Left lung (tissue), 10 donors: ENCODE data around the gene SNAPC5. TPM values are rescaled to one million over a fixed set of nuclear protein-coding genes. Genes with fewer than 3 reads are reported as not detected.

Source experiments
- ATAC-seq: fragments of 200-7000 bp; cut with Tn5 transposase; one replicate; pipeline ENCODE4 v1.9.1; 2020; ENCODE audit warnings: moderate library complexity
- DNase-seq, 4 donors: peaks; one replicate each; pipeline ENCODE4 v3.0.0-alpha.2; 2013 to 2020
- H3K27ac ChIP-seq, 2 donors: fragments of 200-600 bp; sonication (generic) in 1 of 2; one replicate each; pipeline versions ENCODE4 v1.5.0 to v1.8.0; 2020 to 2021
- H3K27me3 ChIP-seq, 2 donors: fragments of 200-600 bp; sonication (generic) in 1 of 2; one replicate each; pipeline versions ENCODE4 v1.5.0 to v1.8.0; 2020 to 2021
- H3K36me3 ChIP-seq, 2 donors: fragments of 200-600 bp; sonication (generic) in 1 of 2; one replicate each; pipeline versions ENCODE4 v1.5.0 to v1.8.0; 2020 to 2021
- H3K4me1 ChIP-seq, 2 donors: fragments of 200-600 bp; one replicate each; pipeline ENCODE4 v1.8.0; 2021
- H3K4me3 ChIP-seq, 2 donors: fragments of 200-600 bp; sonication (generic) in 1 of 2; one replicate each; pipeline versions ENCODE4 v1.5.0 to v1.8.0; 2020 to 2021; ENCODE audit warnings: mild to moderate bottlenecking in 1 of 2
- H3K9me3 ChIP-seq, 2 donors: fragments of 200-600 bp; sonication (generic) in 1 of 2; one replicate each; pipeline versions ENCODE4 v1.5.0 to v1.8.0; 2020 to 2021
- CTCF ChIP-seq, 2 donors: fragments of 200-600 bp; sonication (generic) in 1 of 2; IDR thresholded peaks; one replicate each; pipeline versions ENCODE4 v1.5.0 to v1.8.0; 2021; ENCODE audit warnings: antibody characterized with exemption in 2 of 2
- intact Hi-C, 2 donors: fragments of 100-400 bp; cut with DNase I; formaldehyde crosslinking; loops; one replicate each; pipeline versions ENCODE4 v1.11.2 to v1.14.2; 2022
- polyA plus RNA-seq, 6 donors: library from polyadenylated mRNA; unstranded; fragments of 120-200 nt; gene quantifications; one replicate each; pipeline ENCODE4 v1.2.1, GENCODE V29; 2013; ENCODE audit not compliant: insufficient read length in 6 of 6
- total RNA-seq, 2 donors: library from RNA; stranded (reverse); fragmentation: NEBNext Ultra II Directional; extraction: Animal tissue kit (Norgen Biotek cat#: 25700); gene quantifications; one replicate each; pipeline ENCODE4 v1.2.1, GENCODE V29; 2021
- donor health status: DM: no; HTN: yes; CAD: no.
- donor health status: DM: no; HTN: no; CAD: no.

The SNAPC5 gene
- total and polyA plus RNA-seq, 8 donors = 17.9 to 33.7 (median 25.1) TPM

GRCh38 chr15:66483131-66483566, 14.4 kb downstream of the SNAPC5 start:
- Histone ChIP-seq H3K4me3 (no peak overlapping the region), H3K36me3 (peaks cover 0 to 60% of the 10 kb centered on the region in 2 donors), H3K27me3 (no peaks in the 10 kb centered on the region), H3K4me1 (peaks cover 0 to 24% of the 10 kb centered on the region in 2 donors), H3K27ac (peak overlapping the region in 1 of 2 donors; percentile 37), H3K9me3 (no peaks in the 10 kb centered on the region)
- DNase-seq (peak in 1 of 4 donors; percentile 55), ATAC-seq (peak; percentile 72)
- no peak for TF ChIP-seq CTCF (IDR thresholded peaks at IDR 0.05)
- intact Hi-C loops = no loop called here

GRCh38 chr15:66482539-66482938, 15.0 kb downstream of the SNAPC5 start:
- no peaks in the 10 kb centered on the region for H3K27me3 ChIP-seq
- H3K4me1 ChIP-seq = peaks cover 0 to 24% of the 10 kb centered on the region in 2 donors
- no peak overlapping the region for H3K4me3 ChIP-seq
- no peak for TF ChIP-seq CTCF (IDR thresholded peaks at IDR 0.05)
- H3K27ac ChIP-seq = peak overlapping the region in 1 of 2 donors; percentile 37
- intact Hi-C loops = no loop called here
- no peak for DNase-seq
- H3K36me3 ChIP-seq = peaks cover 0 to 54% of the 10 kb centered on the region in 2 donors
- no peaks in the 10 kb centered on the region for H3K9me3 ChIP-seq
- peak; percentile 70 for ATAC-seq

DNA sequence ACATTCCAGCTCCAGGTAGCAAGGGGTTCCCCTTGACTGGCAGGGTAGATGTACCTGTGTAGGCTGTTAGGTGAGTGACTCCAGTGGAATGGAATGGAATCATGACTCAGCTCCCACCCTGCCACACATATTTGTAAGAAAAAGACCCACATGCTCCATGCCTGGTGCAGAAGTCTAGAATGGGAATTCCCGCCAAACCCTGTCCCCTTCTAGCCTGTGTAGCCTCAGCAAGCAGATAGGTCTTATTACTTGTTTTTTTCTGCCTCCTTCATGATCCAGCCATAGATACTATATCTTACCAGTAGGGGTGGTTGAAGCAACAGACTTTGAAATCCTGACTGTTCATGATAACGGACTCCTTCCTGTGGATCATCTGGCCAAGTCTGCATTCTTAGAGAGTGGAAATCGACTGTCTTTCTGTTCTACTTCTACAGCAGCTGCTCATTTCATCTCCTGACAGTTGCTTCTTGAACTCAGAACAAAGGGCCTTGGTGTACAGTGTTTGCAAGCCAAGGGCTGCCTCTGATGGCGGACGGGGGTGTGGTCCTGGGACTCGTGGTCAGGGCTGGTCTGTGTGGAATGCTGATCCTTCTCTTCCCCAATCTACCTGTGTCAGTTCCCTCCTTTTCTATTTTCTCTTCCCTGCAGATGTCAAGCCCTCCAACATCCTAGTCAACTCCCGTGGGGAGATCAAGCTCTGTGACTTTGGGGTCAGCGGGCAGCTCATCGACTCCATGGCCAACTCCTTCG, 16.3 kb downstream of the SNAPC5 start:
- no peak for TF ChIP-seq CTCF (IDR thresholded peaks at IDR 0.05)
- no peak for DNase-seq
- H3K4me1 ChIP-seq = peaks cover 0 to 24% of the 10 kb centered on the region in 2 donors
- H3K36me3 ChIP-seq = peaks cover 0 to 42% of the 10 kb centered on the region in 2 donors
- intact Hi-C loops = no loop called here
- no peaks in the 10 kb centered on the region for H3K9me3 ChIP-seq
- H3K27me3 ChIP-seq = no peaks in the 10 kb centered on the region
- H3K27ac ChIP-seq = no peak overlapping the region
- peak; percentile 12 for ATAC-seq
- H3K4me3 ChIP-seq = no peak overlapping the region

- no peak for DNase-seq
- no peak for ATAC-seq
- no peaks in the 10 kb centered on the region for H3K9me3 ChIP-seq
Observed at GRCh38 chr15:66480267-66480666, 17.3 kb downstream of the SNAPC5 start.

More at GRCh38 chr15:66480267-66480666, 17.3 kb downstream of the SNAPC5 start:
- Histone ChIP-seq H3K4me1 (peaks cover 0 to 24% of the 10 kb centered on the region in 2 donors), H3K27me3 (no peaks in the 10 kb centered on the region), H3K27ac (no peak overlapping the region), H3K36me3 (peaks cover 0 to 33% of the 10 kb centered on the region in 2 donors), H3K4me3 (no peak overlapping the region)
- no peak for TF ChIP-seq CTCF (IDR thresholded peaks at IDR 0.05)
- intact Hi-C loops = no loop called here
